Measurements from ENCODE around the gene ENPP1.

Gene ENPP1

GRCh38 chr6:131784561-131784960 lies 23.3 kb upstream of the ENPP1 start:
- DNase-seq (ENCODE audit: extremely low read depth in 1 of 2, low read depth in 1 of 2): no peak

DNA sequence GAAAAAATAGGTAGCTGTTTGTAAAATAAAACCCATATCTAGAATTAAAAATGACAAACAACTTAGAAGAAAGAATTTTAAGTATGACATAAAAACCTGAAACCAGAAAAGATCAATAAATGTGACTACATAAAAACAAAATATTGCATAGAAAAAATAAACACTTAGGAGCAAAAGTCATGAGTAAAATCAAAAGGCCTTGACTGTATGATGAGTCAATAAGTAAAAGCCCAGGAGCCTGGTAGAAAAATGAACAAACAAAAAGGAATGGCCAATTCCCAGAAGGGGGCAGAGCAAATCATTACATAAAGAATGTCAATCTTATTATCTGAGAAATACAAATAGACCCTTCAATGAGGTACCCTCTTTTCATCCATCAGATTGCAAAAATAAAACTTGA lies 20.7 kb upstream of the ENPP1 start:
- DNase-seq (ENCODE audit: extremely low read depth in 1 of 2, low read depth in 1 of 2): no peak

DNA sequence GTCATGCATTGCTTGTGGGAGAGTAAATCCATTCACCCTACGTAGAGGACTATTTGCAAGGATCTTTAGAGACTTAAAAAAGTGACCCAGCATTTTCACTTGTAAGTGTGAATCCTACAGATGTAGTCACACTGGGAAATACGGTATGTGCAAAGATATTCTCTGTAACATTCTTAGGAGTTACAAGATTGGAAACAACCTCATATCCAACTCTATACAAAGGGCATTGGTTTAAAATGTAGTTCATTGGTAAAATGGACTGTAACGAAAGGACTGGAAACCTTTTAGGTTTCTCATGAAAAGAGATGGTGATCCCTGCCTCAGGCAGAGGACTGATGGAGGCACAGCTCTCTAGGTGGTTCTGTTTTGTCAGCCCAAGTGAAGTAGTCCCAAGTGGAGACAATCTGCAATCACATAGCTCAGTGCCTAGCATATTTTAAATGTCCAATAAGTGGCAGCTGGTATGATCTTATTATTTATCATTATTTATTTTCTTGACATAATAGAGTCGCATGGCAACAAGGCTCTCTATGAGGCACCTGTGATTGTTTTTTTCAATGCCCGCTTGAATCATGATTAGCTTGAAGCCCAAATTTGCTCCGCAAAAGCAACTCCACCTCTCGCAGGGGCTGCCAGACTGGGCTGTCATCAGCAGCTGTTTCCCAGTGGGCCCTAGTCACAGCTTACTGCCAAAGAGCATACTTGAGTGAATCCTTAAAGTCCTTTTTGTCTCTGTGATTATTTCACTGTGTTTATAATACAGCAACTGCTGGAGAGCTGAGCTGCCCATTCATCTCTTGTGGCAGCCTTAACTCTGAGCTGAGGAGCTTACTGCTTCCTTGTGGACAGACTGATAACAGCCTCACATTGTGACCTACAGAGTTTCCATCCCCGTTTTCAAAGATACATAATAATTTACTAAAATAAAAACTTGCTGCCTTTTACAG lies 19.8 kb upstream of the ENPP1 start:
- no peak for DNase-seq (ENCODE audit: extremely low read depth in 1 of 2, low read depth in 1 of 2)

DNA sequence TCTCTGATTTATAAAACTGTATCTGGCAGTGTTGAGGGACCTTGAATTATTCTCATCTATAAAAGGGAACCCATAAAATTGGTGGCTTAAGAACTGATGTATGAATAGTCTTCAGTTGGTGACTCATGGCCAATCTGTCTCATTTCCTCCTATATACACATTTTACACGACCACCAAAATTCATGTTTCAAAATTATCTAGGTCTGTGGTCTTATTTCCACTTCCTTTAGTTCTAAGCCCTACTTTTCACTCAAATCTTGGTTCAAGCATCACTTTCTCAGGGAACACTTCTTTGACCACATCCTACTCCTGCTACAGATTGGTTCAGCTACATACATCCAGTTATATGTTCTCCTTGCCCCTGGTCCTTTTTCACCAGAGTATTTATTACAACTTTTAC lies 18.6 kb upstream of the ENPP1 start:
- DNase-seq (ENCODE audit: extremely low read depth in 1 of 2, low read depth in 1 of 2): no peak

DNA sequence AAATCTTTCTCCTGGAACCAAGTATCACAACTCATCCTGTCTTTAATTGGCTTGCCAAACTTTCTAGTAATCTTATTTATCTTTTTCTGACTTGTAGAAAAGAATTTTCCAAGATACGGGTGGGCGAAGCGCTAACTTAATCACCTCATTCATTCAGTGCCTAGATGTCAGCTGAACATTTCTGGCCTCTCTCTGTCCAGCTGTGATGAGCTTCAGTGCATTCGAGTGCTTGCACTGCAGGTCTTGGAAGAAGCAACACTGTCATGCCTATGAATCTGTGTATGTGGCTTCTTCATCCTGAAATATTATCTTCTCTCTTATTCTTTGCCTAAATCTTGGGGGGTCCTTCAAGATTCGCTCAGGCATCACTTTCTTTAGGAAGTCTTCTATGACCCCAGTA lies 16.3 kb upstream of the ENPP1 start:
- no peak for DNase-seq (ENCODE audit: extremely low read depth in 1 of 2, low read depth in 1 of 2)

DNA sequence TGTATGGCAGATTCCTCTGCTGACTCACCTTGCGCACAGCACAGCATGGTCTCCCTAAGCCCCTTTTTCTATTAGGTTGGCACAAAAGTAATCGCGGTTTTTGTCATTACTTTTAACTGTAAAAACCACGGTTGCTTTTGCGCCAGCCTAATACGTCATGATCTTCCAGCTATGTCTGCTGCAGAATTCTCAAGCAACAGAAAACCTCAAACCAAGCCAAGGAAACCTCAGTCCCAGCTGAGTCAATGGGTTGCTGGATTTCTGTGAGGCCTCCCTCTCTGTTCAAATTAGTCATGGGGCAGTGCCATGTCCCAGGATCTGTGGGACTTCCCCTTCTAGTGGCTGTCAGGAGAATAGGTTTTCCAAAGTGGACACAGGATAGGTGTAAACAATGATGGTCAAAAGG lies 15.7 kb upstream of the ENPP1 start:
- DNase-seq (ENCODE audit: extremely low read depth in 1 of 2, low read depth in 1 of 2): no peak

DNA sequence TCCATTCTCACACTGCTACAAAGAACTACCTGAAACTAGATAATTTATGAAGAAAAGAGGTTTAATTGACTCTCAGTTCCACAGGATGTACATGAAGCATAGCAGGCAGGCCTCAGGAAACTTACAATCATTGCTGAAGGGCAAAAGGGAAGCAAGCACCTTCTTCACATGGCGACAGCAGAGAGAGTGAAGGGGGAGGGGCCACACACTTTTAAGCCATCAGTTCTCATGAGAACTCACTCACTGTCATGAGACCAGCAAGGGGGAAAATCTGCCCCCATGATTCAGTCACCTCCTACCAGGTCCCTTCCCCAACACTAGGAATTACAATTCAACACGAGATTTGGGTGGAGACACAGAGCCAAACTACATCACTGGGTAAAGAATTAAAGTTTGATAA lies 12.5 kb upstream of the ENPP1 start:
- DNase-seq (ENCODE audit: extremely low read depth in 1 of 2, low read depth in 1 of 2): no peak

GRCh38 chr6:131802347-131802746 lies 5.5 kb upstream of the ENPP1 start:
- DNase-seq (ENCODE audit: extremely low read depth in 1 of 2, low read depth in 1 of 2): no peak

GRCh38 chr6:131803007-131803769 lies 4.6 kb upstream of the ENPP1 start:
- no peak for DNase-seq (ENCODE audit: extremely low read depth in 1 of 2, low read depth in 1 of 2)

DNA sequence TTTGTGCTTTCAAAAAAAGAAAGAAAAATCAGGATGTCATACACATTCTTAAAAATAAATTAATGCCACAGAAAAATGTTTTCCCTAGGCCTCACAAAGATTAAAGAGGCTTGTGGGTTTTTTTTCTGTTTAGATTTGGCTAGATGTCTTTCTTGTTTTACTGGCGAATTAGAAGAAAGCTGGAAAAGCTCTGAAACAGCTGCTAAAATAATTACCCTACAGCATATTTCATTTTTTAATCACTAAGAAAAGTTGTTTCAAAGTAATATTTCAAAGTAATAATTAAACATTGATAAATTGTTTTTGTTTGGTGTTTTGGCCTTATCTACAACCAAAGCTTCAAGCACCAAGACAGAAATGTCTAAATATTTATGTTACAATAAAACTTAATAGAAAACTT lies 3.7 kb upstream of the ENPP1 start:
- DNase-seq (ENCODE audit: extremely low read depth in 1 of 2, low read depth in 1 of 2): no peak

DNA sequence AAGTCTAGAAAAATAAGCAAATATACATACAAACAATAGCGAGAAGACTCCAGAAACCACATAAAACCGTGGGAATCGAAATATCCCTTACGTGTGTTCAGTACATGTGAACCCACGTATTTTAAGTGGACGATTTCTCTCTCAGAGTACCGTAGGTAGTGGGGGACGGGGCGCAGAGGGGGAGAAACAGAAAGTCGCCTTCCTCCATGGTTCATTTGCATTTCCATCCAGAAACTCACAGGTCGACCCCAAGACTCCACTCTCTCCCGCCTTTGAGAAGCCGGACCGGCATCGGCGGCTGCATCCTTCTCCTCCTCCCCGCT lies 538 bp upstream of the ENPP1 start:
- DNase-seq (ENCODE audit: extremely low read depth in 1 of 2, low read depth in 1 of 2): no peak

DNA sequence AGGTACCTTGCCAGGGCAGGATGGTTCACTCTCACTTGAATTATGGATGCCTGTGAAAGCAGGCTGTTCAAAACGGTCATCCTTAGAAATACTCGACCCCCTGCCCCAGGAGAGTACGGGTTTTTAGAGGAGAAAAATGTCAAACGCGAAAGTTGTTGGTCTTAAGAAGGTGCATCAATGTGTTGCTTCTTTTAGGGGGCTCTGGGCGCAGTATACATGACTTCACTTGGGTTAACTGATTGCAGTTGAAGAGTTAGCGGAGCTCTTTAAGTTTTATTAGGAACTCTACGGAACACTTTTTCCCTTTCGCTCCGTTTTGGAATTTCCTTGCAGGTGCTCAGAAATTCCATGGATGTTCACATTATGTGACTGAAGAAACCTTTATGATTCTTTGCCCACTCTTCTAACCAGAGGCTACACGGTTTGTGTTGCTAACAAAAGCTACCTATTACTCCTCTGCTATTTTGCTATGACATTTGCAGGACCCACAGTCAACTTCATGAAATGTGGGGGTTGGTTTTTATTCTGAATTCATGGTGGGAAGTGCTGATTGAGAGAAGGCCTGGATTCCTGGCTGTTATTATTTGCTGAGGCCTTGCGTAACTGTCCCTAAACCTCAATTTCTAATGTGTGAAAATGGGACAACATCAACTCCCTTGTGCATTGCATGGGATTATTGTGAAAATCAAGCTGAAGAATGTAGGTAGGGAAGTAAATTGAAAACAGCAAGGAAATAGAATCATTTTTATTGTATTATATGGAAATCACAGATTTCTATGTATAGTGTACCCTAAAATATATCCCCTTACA lies 845 bp downstream of the ENPP1 start:
- no peak for DNase-seq (ENCODE audit: extremely low read depth in 1 of 2, low read depth in 1 of 2)

- no peak for DNase-seq (ENCODE audit: extremely low read depth in 1 of 2, low read depth in 1 of 2)
Observed at GRCh38 chr6:131811500-131811899, 3.7 kb downstream of the ENPP1 start.

GRCh38 chr6:131813991-131814390 lies 6.2 kb downstream of the ENPP1 start:
- DNase-seq (ENCODE audit: extremely low read depth in 1 of 2, low read depth in 1 of 2): no peak

GRCh38 chr6:131816869-131817268 lies 9.0 kb downstream of the ENPP1 start:
- DNase-seq (ENCODE audit: extremely low read depth in 1 of 2, low read depth in 1 of 2): no peak

GRCh38 chr6:131819572-131820124 lies 11.8 kb downstream of the ENPP1 start:
- no peak for DNase-seq (ENCODE audit: extremely low read depth in 1 of 2, low read depth in 1 of 2)

DNA sequence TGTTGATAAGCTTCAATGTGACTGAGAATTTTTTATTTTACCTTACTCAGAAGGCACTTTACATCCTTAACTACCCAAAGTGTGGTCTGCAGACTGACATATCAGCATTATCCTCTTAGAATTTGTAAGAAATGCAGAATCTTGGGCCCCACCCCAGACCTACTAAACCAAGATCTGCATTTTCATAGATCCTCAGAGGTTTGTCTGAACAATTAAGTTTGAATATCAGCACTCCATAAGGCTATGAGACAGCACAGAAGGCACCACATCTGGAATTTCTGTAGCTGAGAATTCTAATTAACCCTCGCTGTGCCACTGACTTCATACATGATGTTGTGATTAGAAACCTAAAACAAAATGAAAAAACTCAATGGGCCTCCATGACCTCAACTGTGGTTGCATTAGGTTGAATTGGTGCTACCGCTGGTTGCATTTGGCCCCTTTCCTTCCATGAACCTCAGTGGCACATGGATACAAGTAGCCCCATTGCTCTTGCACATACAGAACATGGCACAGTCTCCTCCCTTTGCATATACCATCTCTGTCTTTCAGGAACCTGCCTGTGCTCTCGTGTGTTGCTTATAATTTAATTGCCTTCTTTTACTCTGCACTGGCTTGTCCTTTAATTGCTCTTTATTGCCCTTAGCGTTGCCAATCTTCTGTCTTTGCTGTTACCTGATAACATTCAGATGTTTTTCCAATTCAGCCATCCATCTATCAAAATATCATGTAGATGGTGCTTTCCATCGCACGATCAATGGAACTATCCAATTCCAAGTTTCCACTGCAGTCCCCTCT lies 13.4 kb downstream of the ENPP1 start:
- no peak for DNase-seq (ENCODE audit: extremely low read depth in 1 of 2, low read depth in 1 of 2)

DNA sequence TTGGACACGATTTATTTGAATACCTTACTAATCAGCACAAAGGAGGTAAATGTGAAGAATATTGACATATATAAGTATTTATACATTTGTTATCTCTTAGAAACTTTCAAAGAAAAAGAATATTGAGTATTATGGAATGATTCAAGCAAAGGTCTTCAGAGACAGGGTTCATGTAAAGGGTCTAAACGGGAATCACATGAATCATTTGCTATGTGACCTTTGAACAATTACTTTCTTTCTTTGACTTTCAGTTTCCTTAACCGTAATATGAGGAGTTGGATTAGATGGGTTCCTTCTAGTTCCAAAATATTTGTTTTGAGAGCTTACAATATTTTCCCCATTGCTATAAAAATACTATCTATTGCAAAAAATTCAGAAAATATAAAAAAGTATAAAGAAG lies 14.3 kb downstream of the ENPP1 start:
- no peak for DNase-seq (ENCODE audit: extremely low read depth in 1 of 2, low read depth in 1 of 2)

DNA sequence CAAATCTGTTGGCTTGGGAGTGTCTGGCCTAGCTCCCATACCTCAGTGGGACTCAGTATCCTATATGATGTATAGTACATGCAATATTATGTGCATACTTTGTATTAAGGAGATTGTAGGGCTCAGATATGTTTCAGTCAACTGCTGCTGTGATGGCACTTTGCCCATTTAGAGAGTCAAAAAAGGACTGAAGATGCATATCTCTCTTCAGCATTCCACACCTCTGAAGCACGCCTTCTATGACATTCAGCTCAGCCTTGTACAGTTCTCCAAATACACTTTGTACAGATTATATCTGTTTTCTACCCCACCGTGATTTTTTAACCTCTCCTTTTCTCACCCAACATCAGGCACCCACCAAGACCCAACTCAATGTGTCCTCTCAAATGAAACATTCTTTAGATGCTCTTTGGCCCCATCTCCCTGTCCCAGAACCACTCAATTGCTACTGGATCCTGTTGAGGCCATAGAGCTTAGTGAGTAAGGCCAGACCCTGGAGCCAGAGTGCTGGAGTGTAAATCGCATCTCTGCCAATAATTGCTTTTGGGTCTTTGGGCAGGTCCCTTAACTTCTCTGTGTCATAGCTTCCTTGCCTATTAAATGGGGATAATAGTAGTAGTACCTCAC lies 15.6 kb downstream of the ENPP1 start:
- DNase-seq (ENCODE audit: extremely low read depth in 1 of 2, low read depth in 1 of 2): no peak

DNA sequence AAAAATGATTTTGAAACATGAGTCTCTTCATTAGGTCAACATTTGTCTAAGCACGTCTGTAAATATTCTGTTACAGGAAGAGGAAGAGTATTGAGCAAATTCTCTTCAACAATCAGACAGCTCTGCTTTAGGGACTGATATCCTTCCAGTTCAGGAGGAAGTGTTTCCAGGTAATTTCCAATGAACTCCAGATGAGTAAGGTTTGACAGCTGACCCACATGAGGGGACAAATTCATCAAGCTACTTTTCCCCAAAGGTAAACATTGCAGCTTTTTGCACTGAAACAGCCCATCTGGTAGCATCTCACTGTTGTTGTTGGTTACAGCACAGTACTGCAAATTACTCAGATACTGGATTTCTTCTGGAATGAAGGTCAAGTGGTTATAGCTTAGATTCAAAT lies 18.1 kb downstream of the ENPP1 start:
- no peak for DNase-seq (ENCODE audit: extremely low read depth in 1 of 2, low read depth in 1 of 2)
